OCI-LY1 (cell line): ENCODE measurements around the gene BRF1.
"Not testable (repeated sequence)": the region's sequence is repeated elsewhere in the genome, so short reads cannot be mapped to it uniquely, and the experiment has no call there.

Source experiments
- H2AFZ ChIP-seq: fragments of 200-600 bp; sonication (generic), shearing (Covaris generic); 2 replicates; pipeline ENCODE4 v1.6.0; 2014; ENCODE audit warnings: antibody characterized with exemption, mild to moderate bottlenecking, low read length
- H3F3A ChIP-seq: fragments of 200-600 bp; sonication (generic), shearing (Covaris generic); 2 replicates; pipeline ENCODE4 v1.6.0; 2014; ENCODE audit warnings: mild to moderate bottlenecking, antibody characterized with exemption, low read length, moderate library complexity; ENCODE audit not compliant: insufficient read depth
- H3K27ac ChIP-seq: fragments of 200-600 bp; sonication (generic); 2 replicates; pipeline ENCODE4 v1.5.1; 2014; ENCODE audit warnings: low read length, mixed run types, mild to moderate bottlenecking, low read depth; ENCODE audit not compliant: poor library complexity, severe bottlenecking
- H3K27me3 ChIP-seq: fragments of 200-600 bp; sonication (generic); 2 replicates; pipeline ENCODE4 v1.6.0; 2014; ENCODE audit warnings: antibody characterized with exemption, mild to moderate bottlenecking, low read length, moderate library complexity; ENCODE audit not compliant: insufficient read depth
- H3K36me3 ChIP-seq: fragments of 200-600 bp; sonication (generic); 2 replicates; pipeline ENCODE4 v1.6.1; 2014; ENCODE audit warnings: mild to moderate bottlenecking, antibody characterized with exemption, low read length, moderate library complexity, mixed read lengths; ENCODE audit not compliant: insufficient read depth
- H3K4me1 ChIP-seq: fragments of 200-600 bp; sonication (generic); 2 replicates; pipeline ENCODE4 v1.5.1; 2014; ENCODE audit warnings: mild to moderate bottlenecking, low read length, moderate library complexity; ENCODE audit not compliant: insufficient read depth, severe bottlenecking
- H3K4me2 ChIP-seq: fragments of 200-600 bp; sonication (generic), shearing (Covaris generic); 2 replicates; pipeline ENCODE4 v1.6.1; 2014; ENCODE audit warnings: low read length
- H3K4me3 ChIP-seq: fragments of 200-600 bp; sonication (generic); 2 replicates; pipeline ENCODE4 v1.5.1; 2014; ENCODE audit warnings: low read length, low read depth, mild to moderate bottlenecking, mixed read lengths; ENCODE audit not compliant: poor library complexity, severe bottlenecking
- H3K79me2 ChIP-seq: fragments of 200-600 bp; shearing (Covaris generic); 2 replicates; pipeline ENCODE4 v1.6.1; 2016; ENCODE audit warnings: mixed run types, low read length, mixed read lengths; ENCODE audit not compliant: insufficient read depth
- H3K9ac ChIP-seq: fragments of 200-600 bp; sonication (generic), shearing (Covaris generic); 2 replicates; pipeline ENCODE4 v1.6.1; 2014; ENCODE audit warnings: mild to moderate bottlenecking, low read length, mixed read lengths
- H3K9me2 ChIP-seq: fragments of 200-600 bp; sonication (generic), shearing (Covaris generic); 2 replicates; pipeline ENCODE4 v1.6.1; 2014; ENCODE audit warnings: low read depth, mild to moderate bottlenecking, low read length, mixed read lengths
- H3K9me3 ChIP-seq: fragments of 200-600 bp; shearing (Covaris generic); 2 replicates; pipeline ENCODE4 v1.6.1; 2014; ENCODE audit warnings: low read length, mixed read lengths
- H4K20me1 ChIP-seq: fragments of 200-600 bp; sonication (generic), shearing (Covaris generic); 2 replicates; pipeline ENCODE4 v1.6.0; 2016; ENCODE audit warnings: mild to moderate bottlenecking, low read length; ENCODE audit not compliant: insufficient read depth
- EZH2 ChIP-seq: fragments of 200-600 bp; sonication (generic), shearing (Covaris generic); IDR thresholded peaks from 2 replicates; pipeline ENCODE4 v1.8.0; 2017; ENCODE audit warnings: borderline replicate concordance, mixed run types, mild to moderate bottlenecking, antibody characterized with exemption, low read length, moderate library complexity, mixed read lengths
- TF ChIP-seq, protein P1 (sequence below): fragments of 200-600 bp; sonication (generic), shearing (Covaris generic); IDR thresholded peaks from 2 replicates; pipeline ENCODE4 v1.5.1; 2017; ENCODE audit warnings: mild to moderate bottlenecking, antibody characterized with exemption, low read length, moderate library complexity, mixed read lengths

BRF1 gene

GRCh38 chr14:105328678-105329390 lies 28.0 kb upstream of the BRF1 start:
- H4K20me1 ChIP-seq: no peaks in the 10 kb centered on the region
- no peak overlapping the region for H3K4me2 ChIP-seq
- no peaks in the 10 kb centered on the region for H3K9me3 ChIP-seq
- no peak overlapping the region for H3K27ac ChIP-seq
- H3K27me3 ChIP-seq: no peaks in the 10 kb centered on the region
- no peaks in the 10 kb centered on the region for H3K36me3 ChIP-seq
- H3F3A ChIP-seq: no peaks in the 10 kb centered on the region
- TF ChIP-seq EZH2: no peak
- TF ChIP-seq, protein P1, sequence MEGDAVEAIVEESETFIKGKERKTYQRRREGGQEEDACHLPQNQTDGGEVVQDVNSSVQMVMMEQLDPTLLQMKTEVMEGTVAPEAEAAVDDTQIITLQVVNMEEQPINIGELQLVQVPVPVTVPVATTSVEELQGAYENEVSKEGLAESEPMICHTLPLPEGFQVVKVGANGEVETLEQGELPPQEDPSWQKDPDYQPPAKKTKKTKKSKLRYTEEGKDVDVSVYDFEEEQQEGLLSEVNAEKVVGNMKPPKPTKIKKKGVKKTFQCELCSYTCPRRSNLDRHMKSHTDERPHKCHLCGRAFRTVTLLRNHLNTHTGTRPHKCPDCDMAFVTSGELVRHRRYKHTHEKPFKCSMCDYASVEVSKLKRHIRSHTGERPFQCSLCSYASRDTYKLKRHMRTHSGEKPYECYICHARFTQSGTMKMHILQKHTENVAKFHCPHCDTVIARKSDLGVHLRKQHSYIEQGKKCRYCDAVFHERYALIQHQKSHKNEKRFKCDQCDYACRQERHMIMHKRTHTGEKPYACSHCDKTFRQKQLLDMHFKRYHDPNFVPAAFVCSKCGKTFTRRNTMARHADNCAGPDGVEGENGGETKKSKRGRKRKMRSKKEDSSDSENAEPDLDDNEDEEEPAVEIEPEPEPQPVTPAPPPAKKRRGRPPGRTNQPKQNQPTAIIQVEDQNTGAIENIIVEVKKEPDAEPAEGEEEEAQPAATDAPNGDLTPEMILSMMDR: no peak
- no peaks in the 10 kb centered on the region for H3K79me2 ChIP-seq
- H3K4me1 ChIP-seq: no peaks in the 10 kb centered on the region
- H2AFZ ChIP-seq: no peak overlapping the region
- H3K4me3 ChIP-seq: no peak overlapping the region
- H3K9me2 ChIP-seq: no peaks in the 10 kb centered on the region
- no peak overlapping the region for H3K9ac ChIP-seq

DNA sequence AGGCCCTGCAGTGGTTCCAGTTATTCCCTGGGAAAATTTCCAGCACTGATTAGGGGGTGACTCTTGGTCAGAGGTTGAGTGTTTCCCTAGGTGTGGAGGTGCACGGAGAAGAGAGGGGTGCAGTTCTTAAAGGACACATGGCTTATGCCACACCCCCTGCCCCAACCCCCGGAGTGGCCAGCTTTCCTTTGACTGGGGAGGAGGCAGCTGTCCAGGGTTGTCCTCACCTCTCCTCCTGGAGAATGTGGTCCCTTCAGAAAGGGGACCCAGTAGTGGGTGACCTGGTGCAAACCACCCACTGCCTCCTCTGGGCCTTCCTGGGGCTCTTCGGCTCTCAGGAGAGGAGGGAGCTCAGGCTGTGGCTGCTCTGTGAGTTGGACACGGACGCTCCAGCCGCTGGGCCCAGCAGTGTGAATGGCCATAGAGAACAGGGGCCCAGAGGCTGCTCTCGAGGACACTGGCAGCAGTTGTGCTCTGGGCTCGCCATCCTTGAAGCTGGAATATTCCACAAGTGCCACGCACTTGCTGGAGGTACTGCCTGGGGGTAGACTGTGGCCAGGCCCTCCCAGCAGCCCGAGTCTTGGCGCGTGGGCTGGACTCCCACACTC lies 27.4 kb upstream of the BRF1 start:
- Histone ChIP-seq H3K9me3 (no peaks in the 10 kb centered on the region), H2AFZ (no peak overlapping the region), H3K79me2 (no peaks in the 10 kb centered on the region), H3K4me2 (no peak overlapping the region), H3K9me2 (no peaks in the 10 kb centered on the region), H3K27me3 (no peaks in the 10 kb centered on the region), H3K4me1 (no peaks in the 10 kb centered on the region), H3K9ac (no peak overlapping the region), H3K36me3 (no peaks in the 10 kb centered on the region), H3K27ac (no peak overlapping the region), H4K20me1 (no peaks in the 10 kb centered on the region), H3F3A (no peaks in the 10 kb centered on the region), H3K4me3 (no peak overlapping the region)
- TF ChIP-seq, protein P1: no peak
- TF ChIP-seq EZH2: no peak

GRCh38 chr14:105327695-105328045 lies 26.9 kb upstream of the BRF1 start:
- H2AFZ ChIP-seq, H3F3A ChIP-seq, H3K4me3 ChIP-seq, H3K27me3 ChIP-seq, H3K79me2 ChIP-seq, H3K27ac ChIP-seq, H4K20me1 ChIP-seq, H3K9me2 ChIP-seq, H3K36me3 ChIP-seq, H3K9me3 ChIP-seq, H3K4me2 ChIP-seq, H3K4me1 ChIP-seq, H3K9ac ChIP-seq: not testable (repeated sequence)
